Neural cell (in vitro differentiated cells): Measurements from ENCODE around the gene COX7B. TPM values are rescaled to one million over a fixed set of nuclear protein-coding genes. Genes with fewer than 3 reads are reported as not detected.
"Not testable (repeated sequence)": the region's sequence is repeated elsewhere in the genome, so short reads cannot be mapped to it uniquely, and the experiment has no call there.

ENCODE experiments used
- H2AFZ ChIP-seq: fragments of 200-600, 300-800 bp; sonication (generic), shearing (Covaris generic); 2 replicates; pipeline ENCODE4 v1.6.0; 2014; ENCODE audit warnings: low read depth, mild to moderate bottlenecking, antibody characterized with exemption, low read length, moderate library complexity
- H3F3A ChIP-seq: fragments of 200-600 bp; shearing (Covaris generic); 2 replicates; pipeline ENCODE4 v1.6.1; 2016; ENCODE audit warnings: mild to moderate bottlenecking, moderate library complexity, mixed read lengths, antibody characterized with exemption, low read length; ENCODE audit not compliant: insufficient read depth, poor library complexity, severe bottlenecking
- H3K27ac ChIP-seq: fragments of 200-600, 300-800 bp; sonication (generic), shearing (Covaris generic); 2 replicates; pipeline ENCODE4 v1.5.1; 2014; ENCODE audit warnings: mild to moderate bottlenecking, low read length, moderate library complexity
- H3K27me3 ChIP-seq: fragments of 300-800, 200-600 bp; sonication (generic), shearing (Covaris generic); 2 replicates; pipeline ENCODE4 v1.6.0; 2014; ENCODE audit warnings: mild to moderate bottlenecking, low read depth, low read length, moderate library complexity; ENCODE audit not compliant: insufficient read depth
- H3K36me3 ChIP-seq: fragments of 300-800, 200-600 bp; sonication (generic), shearing (Covaris generic); 2 replicates; pipeline ENCODE4 v1.5.1; 2014; ENCODE audit warnings: mild to moderate bottlenecking, antibody characterized with exemption, low read length, moderate library complexity; ENCODE audit not compliant: insufficient read depth
- H3K4me2 ChIP-seq: fragments of 300-800, 200-600 bp; sonication (generic), shearing (Covaris generic); 2 replicates; pipeline ENCODE4 v1.6.0; 2014; ENCODE audit warnings: mild to moderate bottlenecking, low read length
- H3K4me3 ChIP-seq: fragments of 300-800, 200-600 bp; sonication (generic), shearing (Covaris generic); 2 replicates; pipeline ENCODE4 v1.5.1; 2014; ENCODE audit warnings: mild to moderate bottlenecking, low read length, moderate library complexity
- H3K79me2 ChIP-seq: fragments of 200-600 bp; shearing (Covaris generic); replicated peaks from 2 replicates; pipeline ENCODE4 v1.6.0; 2014; ENCODE audit warnings: mild to moderate bottlenecking, low read length, moderate library complexity; ENCODE audit not compliant: insufficient read depth
- H3K9ac ChIP-seq: fragments of 300-800, 200-600 bp; sonication (generic), shearing (Covaris generic); 2 replicates; pipeline ENCODE4 v1.6.1; 2016; ENCODE audit warnings: mild to moderate bottlenecking, low read length, mixed read lengths
- H3K9me2 ChIP-seq: fragments of 200-600 bp; shearing (Covaris generic); 2 replicates; pipeline ENCODE4 v1.6.1; 2016; ENCODE audit warnings: mild to moderate bottlenecking, low read length, mixed read lengths; ENCODE audit not compliant: insufficient read depth
- H3K9me3 ChIP-seq: fragments of 200-600, 300-800 bp; sonication (generic), shearing (Covaris generic); 2 replicates; pipeline ENCODE4 v1.6.1; 2016; ENCODE audit warnings: mild to moderate bottlenecking, mixed run types, low read length, moderate library complexity, mixed read lengths
- H4K20me1 ChIP-seq: fragments of 200-600 bp; shearing (Covaris generic); 2 replicates; pipeline ENCODE4 v1.6.1; 2016; ENCODE audit warnings: mild to moderate bottlenecking, mixed run types; ENCODE audit not compliant: insufficient read depth
- CTCF ChIP-seq: fragments of 450-650 bp; IDR thresholded peaks from 2 replicates; pipeline ENCODE4 v1.5.1; 2014; ENCODE audit warnings: antibody characterized with exemption, mild to moderate bottlenecking, moderate library complexity; ENCODE audit not compliant: poor library complexity, severe bottlenecking
- EP300 ChIP-seq: fragments of 450-650 bp; conservative IDR thresholded peaks from 2 replicates; pipeline ENCODE4 v1.6.1; 2014; ENCODE audit warnings: antibody characterized with exemption, mild to moderate bottlenecking, moderate library complexity; ENCODE audit not compliant: poor library complexity, severe bottlenecking
- EZH2 ChIP-seq: fragments of 200-600, 300-800 bp; shearing (Covaris generic), sonication (generic); IDR thresholded peaks from 2 replicates; pipeline ENCODE4 v1.6.1; 2014; ENCODE audit warnings: antibody characterized with exemption, low read length, borderline replicate concordance, mild to moderate bottlenecking; ENCODE audit not compliant: insufficient read depth, poor library complexity, severe bottlenecking
- MXI1 ChIP-seq: fragments of 450-650 bp; conservative IDR thresholded peaks from 2 replicates; pipeline ENCODE4 v1.6.1; 2014; ENCODE audit warnings: antibody characterized with exemption, mild to moderate bottlenecking; ENCODE audit not compliant: poor library complexity, severe bottlenecking
- POLR2AphosphoS5 ChIP-seq: IDR thresholded peaks from 2 replicates; pipeline ENCODE4 v1.6.1; 2012
- RAD21 ChIP-seq: fragments of 450-650 bp; conservative IDR thresholded peaks from 2 replicates; pipeline ENCODE4 v1.6.1; 2014; ENCODE audit warnings: antibody characterized with exemption, mild to moderate bottlenecking, moderate library complexity
- SMC3 ChIP-seq: fragments of 450-650 bp; conservative IDR thresholded peaks from 2 replicates; pipeline ENCODE4 v1.6.1; 2014; ENCODE audit warnings: antibody characterized with exemption, mild to moderate bottlenecking, moderate library complexity; ENCODE audit not compliant: poor library complexity
- TAF1 ChIP-seq: IDR thresholded peaks from 2 replicates; pipeline ENCODE4 v1.6.1; 2012; ENCODE audit warnings: low read depth
- polyA plus RNA-seq: library from polyadenylated mRNA; depleted of rRNA; stranded (reverse); fragments of >200 nt; gene quantifications from 2 replicates; pipeline ENCODE4 v1.2.3, GENCODE V29; 2014
- TF ChIP-seq, protein P1 (sequence below): IDR thresholded peaks from 2 replicates; pipeline ENCODE4 v1.6.1; 2012; ENCODE audit warnings: borderline replicate concordance

COX7B gene
- polyA plus RNA-seq, 1 donor from 2014 or later, result 1,191 TPM

- H3F3A ChIP-seq, result no peaks in the 10 kb centered on the region
- H2AFZ ChIP-seq, result no peak overlapping the region
- no peak for TF ChIP-seq TAF1
- no peak for TF ChIP-seq MXI1
- TF ChIP-seq POLR2AphosphoS5, result no peak
- TF ChIP-seq, protein P1, sequence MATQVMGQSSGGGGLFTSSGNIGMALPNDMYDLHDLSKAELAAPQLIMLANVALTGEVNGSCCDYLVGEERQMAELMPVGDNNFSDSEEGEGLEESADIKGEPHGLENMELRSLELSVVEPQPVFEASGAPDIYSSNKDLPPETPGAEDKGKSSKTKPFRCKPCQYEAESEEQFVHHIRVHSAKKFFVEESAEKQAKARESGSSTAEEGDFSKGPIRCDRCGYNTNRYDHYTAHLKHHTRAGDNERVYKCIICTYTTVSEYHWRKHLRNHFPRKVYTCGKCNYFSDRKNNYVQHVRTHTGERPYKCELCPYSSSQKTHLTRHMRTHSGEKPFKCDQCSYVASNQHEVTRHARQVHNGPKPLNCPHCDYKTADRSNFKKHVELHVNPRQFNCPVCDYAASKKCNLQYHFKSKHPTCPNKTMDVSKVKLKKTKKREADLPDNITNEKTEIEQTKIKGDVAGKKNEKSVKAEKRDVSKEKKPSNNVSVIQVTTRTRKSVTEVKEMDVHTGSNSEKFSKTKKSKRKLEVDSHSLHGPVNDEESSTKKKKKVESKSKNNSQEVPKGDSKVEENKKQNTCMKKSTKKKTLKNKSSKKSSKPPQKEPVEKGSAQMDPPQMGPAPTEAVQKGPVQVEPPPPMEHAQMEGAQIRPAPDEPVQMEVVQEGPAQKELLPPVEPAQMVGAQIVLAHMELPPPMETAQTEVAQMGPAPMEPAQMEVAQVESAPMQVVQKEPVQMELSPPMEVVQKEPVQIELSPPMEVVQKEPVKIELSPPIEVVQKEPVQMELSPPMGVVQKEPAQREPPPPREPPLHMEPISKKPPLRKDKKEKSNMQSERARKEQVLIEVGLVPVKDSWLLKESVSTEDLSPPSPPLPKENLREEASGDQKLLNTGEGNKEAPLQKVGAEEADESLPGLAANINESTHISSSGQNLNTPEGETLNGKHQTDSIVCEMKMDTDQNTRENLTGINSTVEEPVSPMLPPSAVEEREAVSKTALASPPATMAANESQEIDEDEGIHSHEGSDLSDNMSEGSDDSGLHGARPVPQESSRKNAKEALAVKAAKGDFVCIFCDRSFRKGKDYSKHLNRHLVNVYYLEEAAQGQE, result no peak
- TF ChIP-seq SMC3, result no peak
- TF ChIP-seq RAD21, result no peak
These were observed 38.9 kb downstream of the COX7B start for GRCh38 chrX:77938083-77938680.

DNA sequence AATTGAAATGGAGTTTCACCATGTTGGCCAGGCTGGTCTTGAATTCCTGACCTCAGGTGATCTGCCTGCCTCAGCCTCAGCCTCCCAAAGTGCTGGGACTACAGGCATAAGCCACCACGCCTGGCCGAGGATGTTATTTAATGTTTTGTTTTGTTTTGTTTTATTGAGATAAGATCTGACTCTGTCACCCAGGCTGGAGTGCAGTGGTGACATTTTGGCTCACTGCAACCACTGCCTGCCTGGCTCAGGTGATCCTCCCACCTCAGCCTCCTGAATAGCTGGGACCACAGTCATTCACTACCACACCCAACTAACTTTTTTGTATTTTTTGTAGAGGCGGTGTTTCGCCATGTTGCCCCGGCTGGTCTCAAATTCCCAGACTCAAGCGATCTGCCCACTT lies 45.8 kb downstream of the COX7B start:
- not testable (repeated sequence) for H3F3A ChIP-seq, H3K9ac ChIP-seq

More at GRCh38 chrX:77938083-77938680, 38.9 kb downstream of the COX7B start:
- no peak overlapping the region for H3K27ac ChIP-seq
- no peak overlapping the region for H3K9ac ChIP-seq
- no peaks in the 10 kb centered on the region for H3K27me3 ChIP-seq
- no peak overlapping the region for H3K4me3 ChIP-seq
- H3K79me2 ChIP-seq, result no peaks in the 10 kb centered on the region
- H4K20me1 ChIP-seq, result no peaks in the 10 kb centered on the region
- H3K4me2 ChIP-seq, result no peak overlapping the region
- no peaks in the 10 kb centered on the region for H3K36me3 ChIP-seq
- H3K9me2 ChIP-seq, result no peaks in the 10 kb centered on the region
- H3K9me3 ChIP-seq, result no peaks in the 10 kb centered on the region

DNA sequence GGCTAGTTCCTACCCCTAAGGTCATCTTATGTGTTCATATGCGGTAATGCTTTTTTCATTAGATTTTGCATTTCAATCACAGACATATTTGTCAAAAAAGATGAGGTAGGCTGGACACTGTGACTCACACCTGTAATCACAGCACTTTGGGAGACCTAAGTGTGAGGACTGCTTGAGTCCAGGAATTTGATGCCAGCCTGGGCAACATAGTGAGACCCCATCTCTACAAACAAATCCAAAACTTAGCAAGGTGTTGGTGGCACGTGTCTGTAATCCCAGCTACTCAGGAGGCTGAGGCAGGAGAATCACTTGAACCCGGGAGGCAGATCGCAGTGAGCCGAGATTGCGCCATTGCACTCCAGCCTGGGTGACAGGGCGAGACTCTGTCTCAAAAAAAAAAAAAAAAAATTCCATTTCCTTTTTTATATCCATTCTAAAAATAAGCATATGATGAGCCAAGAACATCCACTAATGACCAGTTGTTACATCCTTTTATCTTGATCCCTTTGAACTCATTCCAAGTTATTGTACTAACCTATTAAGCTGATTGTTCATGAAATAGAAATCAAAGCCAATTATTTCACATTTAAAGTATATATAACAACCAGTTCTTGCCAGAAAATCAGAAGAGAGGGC lies 46.8 kb downstream of the COX7B start:
- no peak overlapping the region for H3K4me3 ChIP-seq
- H4K20me1 ChIP-seq, result no peaks in the 10 kb centered on the region
- no peak for TF ChIP-seq POLR2AphosphoS5
- TF ChIP-seq TAF1, result no peak
- TF ChIP-seq, protein P1, result no peak
- no peak for TF ChIP-seq EP300
- TF ChIP-seq CTCF, result no peak
- TF ChIP-seq RAD21, result no peak
- TF ChIP-seq SMC3, result no peak
- TF ChIP-seq MXI1, result no peak
- no peak for TF ChIP-seq EZH2
- no peaks in the 10 kb centered on the region for H3K36me3 ChIP-seq
- H3F3A ChIP-seq, result no peaks in the 10 kb centered on the region
- H3K4me2 ChIP-seq, result no peak overlapping the region
- H3K9me2 ChIP-seq, result no peaks in the 10 kb centered on the region
- H3K27me3 ChIP-seq, result no peaks in the 10 kb centered on the region
- H3K9ac ChIP-seq, result no peak overlapping the region
- no peaks in the 10 kb centered on the region for H3K79me2 ChIP-seq
- no peak overlapping the region for H2AFZ ChIP-seq
- H3K9me3 ChIP-seq, result no peaks in the 10 kb centered on the region
- H3K27ac ChIP-seq, result no peak overlapping the region

More for the DNA sequence above, 45.8 kb downstream of the COX7B start:
- not testable (repeated sequence) for H3K4me3 ChIP-seq, H3K4me2 ChIP-seq, H3K9me3 ChIP-seq, H3K27ac ChIP-seq, H2AFZ ChIP-seq, H3K27me3 ChIP-seq, H3K79me2 ChIP-seq, H3K9me2 ChIP-seq, H3K36me3 ChIP-seq, H4K20me1 ChIP-seq
